ENCODE data around the gene ADA. TPM values are rescaled to one million over a fixed set of nuclear protein-coding genes. Genes with fewer than 3 reads are reported as not detected.

Gene ADA
- total and polyA plus RNA-seq, 9 of the 15 experiments (the other 6 are each of a cell fraction or from before 2014, with no cell fraction given) = 2.4 to 26.1 (median 5.3) TPM

- TF ChIP-seq ZNF592 (IDR thresholded peaks at IDR 0.05) (peak; percentile 53; the same call in 1 of the 2 replicates), ELF2 (CRISPR knock-in tag; IDR thresholded peaks at IDR 0.05) (peak; percentile 28; the same call in 1 of the 2 replicates), KLF16 (IDR thresholded peaks at IDR 0.05) (peak; percentile 40; the same call in 1 of the 2 replicates), ATF1 (CRISPR knock-in tag; IDR thresholded peaks at IDR 0.05) (no peak), ATF1 (tag; IDR thresholded peaks at IDR 0.05) (peak; percentile 18), ELF4 (CRISPR knock-in tag; IDR thresholded peaks at IDR 0.05) (peak; percentile 78), MTA1 (IDR thresholded peaks at IDR 0.05; ENCODE audit: borderline replicate concordance) (0 out of 2 replicates have a peak, but pooled peaks have one; percentile 11), ZBTB33 (CRISPR knock-in tag; IDR thresholded peaks at IDR 0.05) (0 out of 2 replicates have a peak, but pooled peaks have one; percentile 13), RAD21 (CRISPR knock-in tag; conservative IDR thresholded peaks at IDR 0.05 in 1 of 2, IDR thresholded peaks at IDR 0.05 in 1 of 2) (peak; percentile 97 to 98)
- TF ChIP-seq, protein P1, sequence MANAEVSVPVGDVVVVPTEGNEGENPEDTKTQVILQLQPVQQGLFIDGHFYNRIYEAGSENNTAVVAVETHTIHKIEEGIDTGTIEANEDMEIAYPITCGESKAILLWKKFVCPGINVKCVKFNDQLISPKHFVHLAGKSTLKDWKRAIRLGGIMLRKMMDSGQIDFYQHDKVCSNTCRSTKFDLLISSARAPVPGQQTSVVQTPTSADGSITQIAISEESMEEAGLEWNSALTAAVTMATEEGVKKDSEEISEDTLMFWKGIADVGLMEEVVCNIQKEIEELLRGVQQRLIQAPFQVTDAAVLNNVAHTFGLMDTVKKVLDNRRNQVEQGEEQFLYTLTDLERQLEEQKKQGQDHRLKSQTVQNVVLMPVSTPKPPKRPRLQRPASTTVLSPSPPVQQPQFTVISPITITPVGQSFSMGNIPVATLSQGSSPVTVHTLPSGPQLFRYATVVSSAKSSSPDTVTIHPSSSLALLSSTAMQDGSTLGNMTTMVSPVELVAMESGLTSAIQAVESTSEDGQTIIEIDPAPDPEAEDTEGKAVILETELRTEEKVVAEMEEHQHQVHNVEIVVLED (CRISPR knock-in tag; IDR thresholded peaks at IDR 0.05) = peak; percentile 51; the same call in 1 of the 2 replicates
These were observed 41.8 kb downstream of the ADA start (continued) for GRCh38 chr20:44609516-44610312.
